ENCODE results near the gene CAP1. TPM values are rescaled to one million over a fixed set of nuclear protein-coding genes. Genes with fewer than 3 reads are reported as not detected.
"Not testable (repeated sequence)": the region's sequence is repeated elsewhere in the genome, so short reads cannot be mapped to it uniquely, and the experiment has no call there.

The CAP1 gene
- total and polyA plus RNA-seq, 5 experiments from 2014 or later, result 313 to 675 (median 610) TPM

GRCh38 chr1:40037254-40037653, 3.3 kb upstream of the CAP1 start:
- H3K27me3 Mint-ChIP-seq, ATAC-seq, H3K36me3 Mint-ChIP-seq, DNase-seq, H3K4me3 Mint-ChIP-seq, H3K9me3 Mint-ChIP-seq: not testable (repeated sequence)
- Mint-ChIP-seq H3K27ac (peak overlapping the region in 7 of 10 donors; percentile 57 to 97 (median 75)), H3K4me1 (peaks cover 36 to 83% (median 73%) of the 10 kb centered on the region in 4 donors)
- POLR2A ChIA-PET, result interaction anchor here (0.5 to 15.8 kb wide), 3 partner anchors 10 to 157 kb away, joined by 4 to 246 read pairs (median 5); no protein-coding TSS in a partner anchor

GRCh38 chr1:40038697-40039096, 1.8 kb upstream of the CAP1 start:
- ATAC-seq (no peak), DNase-seq (no peak)
- no peaks in the 10 kb centered on the region for H3K9me3 Mint-ChIP-seq
- peaks cover 39 to 84% (median 72%) of the 10 kb centered on the region in 4 donors for H3K4me1 Mint-ChIP-seq
- H3K4me3 Mint-ChIP-seq, result peak overlapping the region; percentile 48 to 100 (median 94)
- POLR2A ChIA-PET, result interaction anchor here (0.7 to 15.8 kb wide), 10 partner anchors 10 to 347 kb away, joined by 3 to 246 read pairs (median 6); partner anchors contain the start of genes MFSD2A, RLF and ZMPSTE24
- no peaks in the 10 kb centered on the region for H3K27me3 Mint-ChIP-seq
- H3K27ac Mint-ChIP-seq, result peak overlapping the region; percentile 78 to 99 (median 94)
- H3K36me3 Mint-ChIP-seq, result peaks cover 10 to 24% (median 12%) of the 10 kb centered on the region in 3 donors

- Mint-ChIP-seq H3K27me3 (no peaks in the 10 kb centered on the region), H3K36me3 (peaks cover 10 to 28% (median 17%) of the 10 kb centered on the region in 3 donors), H3K9me3 (no peaks in the 10 kb centered on the region), H3K4me1 (peaks cover 34 to 85% (median 72%) of the 10 kb centered on the region in 4 donors), H3K4me3 (peak overlapping the region; percentile 76 to 100 (median 95)), H3K27ac (peak overlapping the region; percentile 78 to 99 (median 96))
- DNase-seq, result no peak
- POLR2A ChIA-PET, result interaction anchor here (0.6 to 15.8 kb wide), 14 partner anchors 11 to 652 kb away, joined by 3 to 246 read pairs (median 6); partner anchors contain the start of genes COL9A2, MFSD2A, NFYC and RLF
- ATAC-seq, result peak; percentile 26 to 28
Measured at GRCh38 chr1:40039245-40039756, 1.2 kb upstream of the CAP1 start.

DNA sequence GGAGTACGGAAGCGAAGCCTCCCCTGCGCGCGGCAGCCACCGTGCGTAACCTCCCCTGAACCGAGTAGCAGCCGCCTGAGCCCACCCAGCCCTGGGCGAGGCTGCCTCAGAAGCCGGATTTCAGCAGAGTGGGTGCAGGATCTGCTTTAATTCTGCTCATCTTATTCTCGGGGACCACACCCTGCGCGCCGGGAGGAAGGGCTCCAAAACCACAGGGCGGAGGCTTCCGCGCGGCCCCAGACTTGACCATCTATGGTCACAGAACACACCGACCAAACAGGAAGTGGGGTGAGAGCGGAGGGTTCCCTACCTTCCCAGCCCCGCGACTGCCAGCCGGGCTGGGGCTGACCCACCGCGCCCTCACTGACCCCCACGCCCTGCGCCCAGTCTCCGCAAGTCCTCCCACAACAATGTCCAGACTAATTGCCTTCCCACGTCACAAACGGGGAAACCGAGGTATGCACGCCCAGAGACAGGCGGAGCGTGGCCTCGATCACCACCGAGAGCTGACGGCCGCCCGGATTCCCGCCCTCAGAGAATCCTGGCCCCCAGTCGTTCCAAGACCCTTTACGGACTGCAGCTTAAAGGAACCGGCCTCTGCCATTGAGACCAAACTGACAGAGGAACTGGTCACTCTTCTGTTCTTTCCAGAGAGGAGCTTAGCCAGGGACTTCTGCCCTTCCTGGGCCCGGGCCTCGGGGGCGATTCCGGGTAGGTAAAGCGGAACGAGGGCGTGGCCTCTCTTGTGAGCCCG, 595 bp upstream of the CAP1 start:
- peak overlapping the region; percentile 78 to 99 (median 96) for H3K27ac Mint-ChIP-seq
- peak; percentile 58 to 59 for ATAC-seq
- H3K27me3 Mint-ChIP-seq, result no peaks in the 10 kb centered on the region
- peaks cover 10 to 31% (median 17%) of the 10 kb centered on the region in 3 donors for H3K36me3 Mint-ChIP-seq
- DNase-seq, result peak in 9 of 10 donors; percentile 48 to 91 (median 70)
- POLR2A ChIA-PET, result interaction anchor here (0.6 to 15.8 kb wide), 23 partner anchors 8 to 652 kb away, joined by 3 to 246 read pairs (median 5); partner anchors contain the start of genes COL9A2, MFSD2A, NFYC and RLF
- no peaks in the 10 kb centered on the region for H3K9me3 Mint-ChIP-seq
- peak overlapping the region; percentile 76 to 100 (median 95) for H3K4me3 Mint-ChIP-seq
- H3K4me1 Mint-ChIP-seq, result peaks cover 29 to 85% (median 71%) of the 10 kb centered on the region in 4 donors

GRCh38 chr1:40041466-40041838, 923 bp downstream of the CAP1 start:
- Mint-ChIP-seq H3K9me3 (no peaks in the 10 kb centered on the region), H3K27me3 (no peaks in the 10 kb centered on the region), H3K36me3 (peaks cover 10 to 44% (median 17%) of the 10 kb centered on the region in 3 donors), H3K4me3 (peak overlapping the region; percentile 76 to 100 (median 95)), H3K27ac (peak overlapping the region; percentile 78 to 99 (median 96)), H3K4me1 (peaks cover 32 to 87% (median 76%) of the 10 kb centered on the region in 4 donors)
- ATAC-seq, result no peak
- no peak for DNase-seq
- POLR2A ChIA-PET, result interaction anchor here (1.3 to 15.8 kb wide), 5 partner anchors 9 to 344 kb away, joined by 7 to 246 read pairs (median 10); no protein-coding TSS in a partner anchor

DNA sequence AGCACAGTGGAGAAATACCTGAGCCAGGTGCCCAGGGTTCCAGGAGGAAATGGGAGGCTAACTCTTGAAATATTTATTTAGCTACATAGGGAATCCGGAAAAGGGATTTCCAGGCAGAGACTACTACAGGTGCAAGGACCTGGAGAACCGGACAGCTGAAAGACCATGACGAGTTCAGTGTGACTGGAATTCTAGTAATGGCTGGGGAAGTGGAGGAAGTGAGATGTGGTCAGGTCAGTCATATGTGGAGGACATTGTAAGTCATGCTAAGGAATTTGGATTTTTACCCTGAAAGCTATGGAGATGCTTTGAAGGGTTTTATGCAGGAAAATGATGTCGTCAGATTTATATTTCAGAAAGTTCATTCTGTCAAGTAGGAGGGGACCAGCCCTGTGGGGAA, 1.8 kb downstream of the CAP1 start:
- Mint-ChIP-seq H3K4me1 (peaks cover 32 to 87% (median 73%) of the 10 kb centered on the region in 4 donors), H3K27me3 (no peaks in the 10 kb centered on the region), H3K27ac (peak overlapping the region; percentile 78 to 97 (median 91))

GRCh38 chr1:40044110-40044509, 3.6 kb downstream of the CAP1 start:
- H3K27ac Mint-ChIP-seq, result peak overlapping the region; percentile 45 to 92 (median 88)
- POLR2A ChIA-PET, result interaction anchor here (0.6 to 15.8 kb wide), 3 partner anchors 9 to 331 kb away, joined by 3 to 246 read pairs (median 4); no protein-coding TSS in a partner anchor
- no peaks in the 10 kb centered on the region for H3K27me3 Mint-ChIP-seq
- no peak for ATAC-seq
- peaks cover 33 to 88% (median 74%) of the 10 kb centered on the region in 4 donors for H3K4me1 Mint-ChIP-seq
- H3K9me3 Mint-ChIP-seq, result no peaks in the 10 kb centered on the region
- H3K36me3 Mint-ChIP-seq, result peaks cover 10 to 62% (median 23%) of the 10 kb centered on the region in 3 donors
- H3K4me3 Mint-ChIP-seq, result peak overlapping the region; percentile 76 to 100 (median 95)
- DNase-seq, result no peak

More for the DNA sequence above, 1.8 kb downstream of the CAP1 start:
- Mint-ChIP-seq H3K4me3 (peak overlapping the region; percentile 76 to 100 (median 95)), H3K36me3 (peaks cover 10 to 47% (median 19%) of the 10 kb centered on the region in 3 donors), H3K9me3 (no peaks in the 10 kb centered on the region)
- ATAC-seq (no peak), DNase-seq (no peak)
- POLR2A ChIA-PET, result interaction anchor here (1.1 to 15.8 kb wide), 4 partner anchors 8 to 36 kb away, joined by 3 to 246 read pairs (median 9); no protein-coding TSS in a partner anchor

GRCh38 chr1:40045182-40045581, 4.7 kb downstream of the CAP1 start:
- Mint-ChIP-seq H3K4me3 (peak overlapping the region; percentile 73 to 100 (median 90)), H3K9me3 (no peaks in the 10 kb centered on the region), H3K4me1 (peaks cover 35 to 91% (median 78%) of the 10 kb centered on the region in 4 donors), H3K27ac (peak overlapping the region; percentile 84 to 92 (median 87)), H3K36me3 (peaks cover 13 to 71% (median 29%) of the 10 kb centered on the region in 3 donors), H3K27me3 (no peaks in the 10 kb centered on the region)
- POLR2A ChIA-PET, result interaction anchor here (0.7 to 15.8 kb wide), 3 partner anchors 12 to 722 kb away, joined by 3 to 246 read pairs (median 4); no protein-coding TSS in a partner anchor
- DNase-seq (no peak), ATAC-seq (no peak)

DNA sequence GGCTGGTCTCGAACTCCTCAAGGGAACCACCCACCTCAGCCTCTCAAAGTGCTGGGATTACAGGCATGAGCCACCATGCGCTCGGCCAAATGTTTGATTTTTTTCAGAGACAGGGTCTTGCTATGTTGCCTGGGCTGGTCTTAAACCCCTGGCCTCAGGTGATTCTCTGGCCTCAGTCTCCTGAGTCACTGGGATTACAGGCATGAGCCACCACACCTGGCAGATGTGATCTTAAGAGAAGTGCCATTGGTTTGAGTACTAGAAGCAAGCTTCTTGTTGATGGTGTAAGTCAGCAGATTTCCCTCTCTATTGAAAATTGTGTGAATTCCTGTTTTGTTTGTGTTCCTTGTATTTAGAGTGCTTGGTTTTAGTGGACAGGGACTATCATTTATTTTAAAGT, 5.2 kb downstream of the CAP1 start:
- no peaks in the 10 kb centered on the region for H3K9me3 Mint-ChIP-seq
- peak overlapping the region; percentile 84 to 92 (median 88) for H3K27ac Mint-ChIP-seq
- DNase-seq, result no peak
- H3K4me3 Mint-ChIP-seq, result peak overlapping the region; percentile 57 to 100 (median 89)
- POLR2A ChIA-PET, result interaction anchor here (0.7 to 15.8 kb wide), 2 partner anchors 13 to 16 kb away, joined by 3 to 246 read pairs; no protein-coding TSS in a partner anchor
- no peaks in the 10 kb centered on the region for H3K27me3 Mint-ChIP-seq
- H3K36me3 Mint-ChIP-seq, result peaks cover 15 to 70% (median 31%) of the 10 kb centered on the region in 3 donors
- ATAC-seq, result no peak
- H3K4me1 Mint-ChIP-seq, result peaks cover 35 to 91% (median 79%) of the 10 kb centered on the region in 4 donors

DNA sequence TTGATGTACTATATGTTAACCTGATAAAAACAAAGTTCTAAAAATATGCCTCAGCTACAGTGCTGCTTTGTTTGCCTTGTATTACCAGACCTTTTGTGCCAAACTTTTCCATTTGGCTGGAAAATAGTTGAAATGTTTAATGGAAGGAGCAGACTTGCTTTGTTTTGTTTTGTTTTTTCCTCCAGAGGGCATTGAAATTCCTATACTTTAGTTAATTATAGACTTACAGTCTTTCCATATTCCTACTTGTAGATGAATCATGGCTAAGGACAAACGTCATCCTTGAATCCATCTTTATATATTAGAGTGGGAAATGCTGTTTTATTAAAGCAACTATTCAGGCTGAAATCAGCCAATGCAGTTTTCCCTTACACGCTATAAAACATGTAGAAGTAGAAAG, 6.7 kb downstream of the CAP1 start:
- Mint-ChIP-seq H3K27ac (peak overlapping the region; percentile 75 to 94 (median 87)), H3K27me3 (no peaks in the 10 kb centered on the region), H3K4me3 (peak overlapping the region; percentile 45 to 77 (median 70)), H3K4me1 (peaks cover 36 to 95% (median 84%) of the 10 kb centered on the region in 4 donors), H3K36me3 (peaks cover 16 to 75% (median 28%) of the 10 kb centered on the region in 3 donors), H3K9me3 (no peaks in the 10 kb centered on the region)
- no peak for DNase-seq
- ATAC-seq, result no peak
- POLR2A ChIA-PET, result interaction anchor here (0.7 to 15.8 kb wide), 4 partner anchors 10 to 14 kb away, joined by 3 to 246 read pairs (median 4); no protein-coding TSS in a partner anchor

DNA sequence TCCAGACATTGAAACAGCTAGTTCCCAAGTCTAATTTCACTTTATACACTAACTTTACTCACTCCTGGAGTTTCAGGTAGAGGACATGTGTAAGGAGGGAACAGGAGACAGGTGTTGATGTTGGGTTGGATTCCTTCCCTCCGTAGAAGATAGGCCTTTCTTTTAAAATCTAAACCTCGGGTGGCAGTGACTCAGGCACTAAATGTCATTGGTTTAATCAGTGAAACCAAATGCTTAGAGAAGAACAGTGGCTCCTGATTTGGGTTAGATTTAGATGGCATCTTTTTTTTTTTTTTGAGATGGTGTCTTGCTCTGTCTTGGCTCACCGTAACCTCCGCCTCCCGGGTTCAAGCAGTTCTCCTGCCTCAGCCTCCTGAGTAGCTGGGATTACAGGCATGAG, 7.2 kb downstream of the CAP1 start:
- DNase-seq (no peak), ATAC-seq (peak in 1 of 2 donors; percentile 15)
- H3K27me3 Mint-ChIP-seq, result no peaks in the 10 kb centered on the region
- H3K4me3 Mint-ChIP-seq, result peak overlapping the region; percentile 45 to 77 (median 70)
- peak overlapping the region; percentile 75 to 94 (median 87) for H3K27ac Mint-ChIP-seq
- peaks cover 31 to 94% (median 83%) of the 10 kb centered on the region in 4 donors for H3K4me1 Mint-ChIP-seq
- H3K36me3 Mint-ChIP-seq, result peaks cover 11 to 71% (median 24%) of the 10 kb centered on the region in 3 donors
- no peaks in the 10 kb centered on the region for H3K9me3 Mint-ChIP-seq
- POLR2A ChIA-PET, result interaction anchor here (0.9 to 15.8 kb wide), 3 partner anchors 12 to 14 kb away, joined by 3 to 246 read pairs (median 4); no protein-coding TSS in a partner anchor

DNA sequence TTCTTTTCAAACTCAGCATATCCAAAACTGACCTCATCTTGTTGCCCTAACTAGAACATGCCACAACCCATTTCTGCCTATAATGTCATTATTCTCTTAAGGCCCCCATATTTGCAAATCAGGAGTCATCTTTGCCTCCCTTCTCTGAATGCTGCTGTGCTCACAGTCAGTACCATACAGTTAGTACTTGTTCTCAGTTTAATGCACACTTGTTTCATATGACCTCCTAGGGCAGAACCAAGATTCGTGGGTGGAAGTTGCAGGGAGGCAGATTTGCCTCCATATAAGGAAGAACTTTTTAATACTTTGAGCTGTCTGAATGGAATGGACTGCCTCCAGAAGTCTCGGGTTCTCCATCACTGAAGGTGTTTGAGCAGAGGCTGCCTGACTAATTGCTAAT, 9.2 kb downstream of the CAP1 start:
- Mint-ChIP-seq H3K27ac (peak overlapping the region in 9 of 10 donors; percentile 78 to 93 (median 91)), H3K4me3 (peak overlapping the region; percentile 38 to 75 (median 62)), H3K36me3 (peaks cover 9 to 73% (median 19%) of the 10 kb centered on the region in 3 donors), H3K9me3 (no peaks in the 10 kb centered on the region), H3K4me1 (peaks cover 38 to 94% (median 85%) of the 10 kb centered on the region in 4 donors), H3K27me3 (no peaks in the 10 kb centered on the region)
- DNase-seq, result no peak
- ATAC-seq, result peak; percentile 7 to 8
- POLR2A ChIA-PET, result interaction anchor here (1.9 to 15.8 kb wide), 3 partner anchors 8 to 12 kb away, joined by 10 to 246 read pairs (median 19); partner anchors contain the start of gene CAP1

All from naive thymus-derived CD8-positive, alpha-beta T cell (primary cell).